Kidney (tissue), 14 donors: ENCODE measurements around the gene LONP2. TPM values are rescaled to one million over a fixed set of nuclear protein-coding genes. Genes with fewer than 3 reads are reported as not detected.
"Not testable (repeated sequence)": the region's sequence is repeated elsewhere in the genome, so short reads cannot be mapped to it uniquely, and the experiment has no call there.

Experiments
- DNase-seq, 5 donors: peaks; one replicate each; pipeline ENCODE4 v3.0.0-alpha.2; 2013 to 2020
- FAIRE-seq: peaks from 2 replicates; lab custom pipeline; 2012; peaks lifted over from hg19 to GRCh38; lab: Jason Lieb, UNC
- H3K27ac ChIP-seq, 2 donors: one replicate each; pipeline ENCODE4 v1.7.0; 2013; ENCODE audit warnings: low read depth in 2 of 2, low read length in 2 of 2, inconsistent platforms in 1 of 2
- H3K27me3 ChIP-seq: one replicate; pipeline ENCODE4 v1.7.1; 2013; ENCODE audit warnings: low read length, inconsistent platforms; ENCODE audit not compliant: control insufficient read depth, insufficient read depth
- H3K36me3 ChIP-seq, 3 donors: one replicate each; pipeline versions ENCODE4 v1.7.0 to v1.7.1; 2013; ENCODE audit warnings: low read length in 3 of 3, control low read depth in 1 of 3, inconsistent platforms in 1 of 3; ENCODE audit not compliant: insufficient read depth in 3 of 3, control insufficient read depth in 2 of 3
- H3K4me1 ChIP-seq, 3 donors: one replicate each; pipeline versions ENCODE4 v1.7.0 to v1.7.1; 2013; ENCODE audit warnings: low read length in 3 of 3, inconsistent platforms in 1 of 3, low read depth in 1 of 3; ENCODE audit not compliant: control insufficient read depth in 2 of 3, insufficient read depth in 2 of 3
- H3K4me3 ChIP-seq, 3 donors: one replicate each; pipeline versions ENCODE4 v1.7.0 to v1.8.1; 2013; ENCODE audit warnings: low read length in 3 of 3, control low read depth in 1 of 3, inconsistent platforms in 1 of 3
- H3K9ac ChIP-seq, 3 donors: one replicate each; pipeline versions ENCODE4 v1.7.0 to v1.7.1; 2013; ENCODE audit warnings: low read length in 3 of 3, control low read depth in 1 of 3, inconsistent platforms in 1 of 3
- H3K9me3 ChIP-seq, 3 donors: one replicate each; pipeline versions ENCODE4 v1.7.0 to v1.7.1; 2013; ENCODE audit warnings: low read length in 3 of 3, control low read depth in 1 of 3, inconsistent platforms in 1 of 3; ENCODE audit not compliant: control insufficient read depth in 2 of 3, insufficient read depth in 1 of 3
- CTCF ChIP-seq: IDR thresholded peaks from 3 replicates; pipeline ENCODE4 v1.5.1; 2012; ENCODE audit warnings: mild to moderate bottlenecking, moderate library complexity, borderline replicate concordance; ENCODE audit not compliant: insufficient read depth; ENCODE audit errors: extremely low read depth
- intact Hi-C: fragments of 100-400 bp; cut with DNase I; formaldehyde crosslinking; loops from one replicate; pipeline ENCODE4 v1.11.1; 2022
- polyA plus RNA-seq: library from polyadenylated mRNA; stranded (reverse); fragments of 350-450 nt; fragmentation: Illumina TruSeq; extraction: RNeasy Lipid Tissue Mini Kit (QIAGEN cat#74804); gene quantifications from one replicate; pipeline ENCODE4 v1.2.3, GENCODE V29; 2014; ENCODE audit warnings: low read depth, low replicate concordance; ENCODE audit not compliant: insufficient read depth
- total RNA-seq: library from RNA; stranded (reverse); fragmentation: NEBNext Ultra II Directional; extraction: Animal tissue kit (Norgen Biotek cat#: 25700); gene quantifications from one replicate; pipeline ENCODE4 v1.2.1, GENCODE V29; 2021
- donor health status: control.
- donor health status: control.
- donor health status: control.
- donor health status: control.
- donor health status: control.
- donor health status: DM: yes; HTN: yes; CAD: no.
- donor health status: Normal renal cell carcinoma (clear cell type).

LONP2 gene
- total and polyA plus RNA-seq, 2 donors from 2014 or later = 24.8 to 77.1 TPM

GRCh38 chr16:48234630-48235029 lies 9.5 kb upstream of the LONP2 start:
- Histone ChIP-seq H3K4me3 (no peak overlapping the region), H3K27me3 (no peaks in the 10 kb centered on the region), H3K9ac (no peak overlapping the region), H3K9me3 (no peaks in the 10 kb centered on the region), H3K4me1 (no peaks in the 10 kb centered on the region), H3K36me3 (no peaks in the 10 kb centered on the region), H3K27ac (no peak overlapping the region)
- intact Hi-C loops = no loop called here
- TF ChIP-seq CTCF = no peak
- FAIRE-seq = no peak
- no peak for DNase-seq

DNA sequence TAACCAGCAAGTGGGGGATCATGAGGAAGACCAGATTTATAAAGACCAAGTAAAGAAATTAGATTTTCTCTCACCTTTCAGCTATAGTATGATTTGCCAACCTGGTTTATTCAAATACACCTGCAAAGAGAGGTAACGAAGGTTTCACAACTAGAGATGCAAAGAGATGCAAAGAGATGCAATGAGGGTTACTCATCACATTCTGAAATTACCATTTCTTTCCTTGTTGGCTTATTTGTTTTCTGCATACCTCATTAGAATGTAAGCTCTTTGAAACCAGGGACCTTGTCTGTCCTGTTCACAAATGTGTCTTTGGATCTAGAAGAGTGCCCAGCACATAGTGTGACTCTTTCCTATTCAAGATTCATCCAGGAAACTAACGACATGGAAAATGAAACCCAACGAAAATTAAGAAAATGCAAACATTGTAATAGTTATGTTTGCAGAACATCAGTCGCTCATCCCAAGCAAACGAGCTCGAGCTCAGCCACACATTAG lies 9.0 kb upstream of the LONP2 start:
- intact Hi-C loops = no loop called here
- H3K27me3 ChIP-seq = no peaks in the 10 kb centered on the region
- H3K27ac ChIP-seq = no peak overlapping the region
- no peak for FAIRE-seq
- H3K4me1 ChIP-seq = no peaks in the 10 kb centered on the region
- H3K4me3 ChIP-seq = no peak overlapping the region
- H3K9ac ChIP-seq = no peak overlapping the region
- no peak for DNase-seq
- no peak for TF ChIP-seq CTCF
- H3K36me3 ChIP-seq = no peaks in the 10 kb centered on the region
- H3K9me3 ChIP-seq = no peaks in the 10 kb centered on the region

DNA sequence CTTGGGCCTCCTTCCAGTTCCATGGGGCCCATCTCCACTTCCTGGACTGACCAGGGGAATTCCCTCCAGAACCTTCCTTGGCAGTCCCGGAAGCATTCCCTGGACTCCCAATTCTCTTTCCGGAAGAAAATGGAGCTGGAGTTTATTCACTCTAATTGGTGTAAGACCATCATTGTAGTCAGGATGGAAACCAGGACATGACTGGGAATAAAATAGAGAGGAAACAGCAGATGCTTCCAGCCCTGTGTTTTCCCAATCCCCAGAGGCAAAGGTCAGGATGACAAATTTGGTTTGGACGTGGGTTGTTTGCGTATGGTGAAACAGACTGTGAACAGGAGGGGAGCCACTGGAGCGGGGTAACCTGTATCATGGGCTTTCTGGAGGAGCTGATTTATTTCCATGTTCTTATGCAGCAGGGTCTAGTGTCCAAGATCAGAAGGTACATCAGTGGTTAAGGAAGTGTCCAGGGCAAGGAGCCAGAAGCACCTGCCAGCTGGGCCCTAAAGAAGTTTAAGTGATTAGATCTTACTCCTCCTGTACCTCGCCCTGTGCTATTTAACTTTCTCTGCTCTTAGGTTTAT lies 8.5 kb upstream of the LONP2 start:
- no peak for TF ChIP-seq CTCF
- Histone ChIP-seq H3K27ac (no peak overlapping the region), H3K9ac (no peak overlapping the region), H3K9me3 (no peaks in the 10 kb centered on the region), H3K4me1 (no peaks in the 10 kb centered on the region), H3K27me3 (no peaks in the 10 kb centered on the region), H3K4me3 (no peak overlapping the region), H3K36me3 (no peaks in the 10 kb centered on the region)
- FAIRE-seq = no peak
- intact Hi-C loops = no loop called here
- no peak for DNase-seq

- Histone ChIP-seq H3K36me3 (no peaks in the 10 kb centered on the region), H3K4me3 (no peak overlapping the region), H3K27ac (no peak overlapping the region), H3K9me3 (no peaks in the 10 kb centered on the region), H3K27me3 (no peaks in the 10 kb centered on the region), H3K4me1 (no peaks in the 10 kb centered on the region), H3K9ac (no peak overlapping the region)
- no peak for TF ChIP-seq CTCF
- intact Hi-C loops = no loop called here
- FAIRE-seq (no peak), DNase-seq (no peak)
Observed at GRCh38 chr16:48236286-48236685, 7.8 kb upstream of the LONP2 start.

DNA sequence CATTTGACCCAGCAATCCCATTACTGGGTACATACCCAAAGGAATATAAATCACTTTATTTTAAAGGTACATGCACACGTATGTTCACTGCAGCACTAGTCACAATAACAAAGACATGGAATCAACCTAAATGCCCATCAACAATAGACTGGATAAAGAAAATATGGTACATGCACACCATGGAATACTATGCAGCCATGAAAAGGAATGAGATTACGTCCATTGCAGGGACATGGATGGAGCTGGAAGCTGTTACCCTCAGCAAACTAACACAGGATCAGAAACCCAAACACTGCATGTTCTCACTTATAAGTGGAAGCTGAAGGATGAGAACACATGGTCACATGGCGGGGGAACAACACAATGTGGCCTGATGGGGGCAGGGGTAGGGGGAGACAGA lies 4.0 kb upstream of the LONP2 start:
- FAIRE-seq, H3K9me3 ChIP-seq, H3K27me3 ChIP-seq, H3K36me3 ChIP-seq, H3K27ac ChIP-seq, H3K4me1 ChIP-seq, intact Hi-C loops, H3K4me3 ChIP-seq, H3K9ac ChIP-seq, DNase-seq: not testable (repeated sequence)
